HG02870 (cell line): Measurements from ENCODE around the gene COL4A5.
"Not testable (repeated sequence)": the region's sequence is repeated elsewhere in the genome, so short reads cannot be mapped to it uniquely, and the experiment has no call there.

Experiments
- ATAC-seq: cut with Tn5 transposase; IDR thresholded peaks from one replicate; pipeline ENCODE4 v1.9.1; 2021; ENCODE audit warnings: mild to moderate bottlenecking, moderate library complexity; ENCODE audit not compliant: unreplicated experiment

The COL4A5 gene

GRCh38 chrX:108453841-108454240 lies 14.2 kb downstream of the COL4A5 start:
- no peak for ATAC-seq

DNA sequence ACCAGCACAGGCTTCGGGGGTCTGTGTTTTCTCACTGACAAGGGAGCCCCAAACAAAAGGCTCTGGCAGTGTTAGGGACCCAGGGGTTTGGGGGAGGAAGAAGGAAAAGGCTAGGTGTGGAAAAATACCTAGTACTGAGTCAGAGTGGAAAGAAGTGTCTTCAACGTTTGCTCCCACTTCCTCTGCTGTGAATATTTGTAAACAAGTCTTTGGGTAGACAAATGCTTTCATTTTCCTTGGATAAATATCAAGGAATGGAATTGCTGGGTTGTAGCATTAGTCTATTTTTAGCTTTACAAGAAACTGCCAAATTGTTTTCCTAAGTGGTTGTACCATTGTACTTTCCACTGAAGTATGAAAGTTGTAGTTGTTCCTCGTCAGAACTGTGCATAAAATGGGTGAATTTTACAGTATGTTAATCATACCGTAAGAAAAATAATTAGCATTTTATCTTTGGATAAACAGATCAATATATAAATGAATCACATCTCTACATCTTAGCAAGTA lies 17.4 kb downstream of the COL4A5 start:
- no peak for ATAC-seq

- no peak for ATAC-seq
Observed at GRCh38 chrX:108464604-108465003, 25.0 kb downstream of the COL4A5 start.

DNA sequence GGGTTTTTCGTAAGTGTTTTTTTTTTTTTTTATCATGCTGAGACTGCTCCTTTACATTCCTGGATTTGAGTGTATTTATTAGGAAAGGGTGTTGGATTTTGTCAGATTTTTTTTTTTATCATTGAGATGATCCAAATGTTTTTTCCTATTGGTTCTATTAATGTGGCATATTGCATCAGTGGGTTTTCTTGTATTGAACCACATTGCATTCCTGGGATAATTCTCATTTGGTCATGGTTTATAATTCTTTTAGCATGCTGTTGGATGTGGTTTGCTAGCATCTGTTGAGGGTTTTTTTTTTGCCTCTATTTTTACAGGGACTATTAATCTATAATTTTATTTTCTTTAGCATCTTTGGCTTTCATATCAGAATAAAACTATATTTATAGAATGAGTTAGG lies 28.8 kb downstream of the COL4A5 start:
- ATAC-seq = no peak

DNA sequence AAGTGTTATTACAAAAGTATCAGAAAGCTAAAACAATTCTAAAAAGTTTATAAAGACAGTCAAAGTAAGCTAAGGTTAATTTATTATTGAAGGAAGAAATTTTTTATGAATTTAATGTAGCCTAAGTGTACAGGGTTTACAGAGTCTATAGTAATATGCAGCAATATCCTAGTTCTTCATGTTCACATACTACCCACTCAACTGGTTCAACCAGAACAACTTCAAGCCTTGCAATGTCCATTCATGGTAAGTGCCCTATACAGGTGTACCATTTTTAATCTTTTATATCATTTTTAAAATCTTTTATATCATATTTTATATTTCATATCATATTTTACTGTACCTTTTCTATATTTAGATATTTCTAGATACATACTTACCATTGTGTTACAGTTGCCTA lies 34.3 kb downstream of the COL4A5 start:
- ATAC-seq = no peak

- not testable (repeated sequence) for ATAC-seq
Observed at GRCh38 chrX:108481528-108481927, 41.9 kb downstream of the COL4A5 start.

DNA sequence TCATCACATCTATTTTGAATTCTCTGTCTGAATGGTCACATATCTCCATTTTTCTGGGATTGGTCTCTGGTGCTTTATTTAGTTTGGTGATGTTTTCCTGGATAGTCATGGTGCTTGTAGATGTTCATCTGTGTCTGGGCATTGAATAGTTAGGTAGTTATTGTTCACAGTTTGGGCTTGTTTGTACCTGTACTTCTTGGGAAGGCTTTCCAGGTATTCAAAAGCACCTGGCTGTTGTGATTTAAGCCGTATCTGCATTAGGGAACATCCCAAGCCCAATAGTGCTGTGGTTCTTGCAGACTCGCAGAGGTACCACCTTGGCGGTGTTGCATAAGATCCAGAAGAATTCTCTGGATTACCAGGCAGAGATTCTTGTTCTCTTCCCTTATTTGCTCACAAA lies 44.6 kb downstream of the COL4A5 start:
- ATAC-seq = no peak

DNA sequence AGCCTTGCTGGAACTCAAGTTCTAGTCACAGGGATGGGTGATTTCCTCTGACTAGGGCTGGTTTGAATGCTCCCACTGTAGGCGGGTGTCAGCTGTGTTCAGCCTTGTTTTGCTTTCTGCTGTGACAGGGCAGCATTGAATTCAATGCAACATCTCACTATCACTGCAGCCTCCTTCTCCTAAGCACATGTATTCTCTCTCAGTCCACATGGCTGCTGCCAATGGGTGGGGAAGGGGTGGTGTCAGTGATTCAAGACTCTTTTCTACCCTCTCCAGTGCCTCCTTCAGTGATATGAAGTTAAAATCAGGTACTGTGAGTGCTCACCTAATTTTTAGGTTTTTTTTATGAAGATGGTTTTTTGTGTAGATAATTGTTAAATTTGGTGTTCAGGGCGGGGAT lies 46.3 kb downstream of the COL4A5 start:
- ATAC-seq = no peak

DNA sequence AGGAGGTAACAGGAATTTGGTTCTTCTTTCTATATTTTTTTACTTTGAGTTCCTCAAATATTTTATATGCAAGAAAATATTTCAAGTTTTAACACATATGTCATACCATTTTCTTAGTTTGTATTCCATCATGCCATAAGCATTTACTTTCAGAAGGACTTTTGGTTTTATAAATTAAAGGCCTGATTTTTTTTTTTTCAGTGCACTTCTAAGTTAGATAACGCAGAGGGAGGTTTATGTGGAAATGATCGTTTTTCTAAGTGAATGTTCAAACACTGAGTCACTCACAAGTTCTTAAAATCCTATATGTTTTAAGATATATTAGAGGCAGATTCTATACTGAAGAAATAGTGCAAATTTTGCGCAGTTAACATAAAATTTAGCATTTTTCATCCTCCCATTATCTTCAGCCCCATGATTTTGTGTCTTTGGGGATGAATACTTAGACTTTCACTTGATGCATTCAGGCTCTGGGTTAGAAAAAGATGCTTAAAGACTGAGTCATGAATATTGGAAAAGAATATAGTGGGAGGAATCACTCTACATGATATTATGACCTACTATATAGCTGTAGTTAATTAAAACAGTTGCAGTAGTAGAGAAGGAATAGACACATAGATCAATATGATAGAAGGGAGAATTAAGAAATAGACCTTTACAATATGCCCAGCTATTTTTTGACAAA lies 54.9 kb downstream of the COL4A5 start:
- ATAC-seq = no peak

- ATAC-seq = no peak
Observed at GRCh38 chrX:108511721-108512120, 72.1 kb downstream of the COL4A5 start.

GRCh38 chrX:108516184-108516583 lies 76.5 kb downstream of the COL4A5 start:
- no peak for ATAC-seq

- no peak for ATAC-seq
Observed at GRCh38 chrX:108527724-108528123, 88.1 kb downstream of the COL4A5 start.

DNA sequence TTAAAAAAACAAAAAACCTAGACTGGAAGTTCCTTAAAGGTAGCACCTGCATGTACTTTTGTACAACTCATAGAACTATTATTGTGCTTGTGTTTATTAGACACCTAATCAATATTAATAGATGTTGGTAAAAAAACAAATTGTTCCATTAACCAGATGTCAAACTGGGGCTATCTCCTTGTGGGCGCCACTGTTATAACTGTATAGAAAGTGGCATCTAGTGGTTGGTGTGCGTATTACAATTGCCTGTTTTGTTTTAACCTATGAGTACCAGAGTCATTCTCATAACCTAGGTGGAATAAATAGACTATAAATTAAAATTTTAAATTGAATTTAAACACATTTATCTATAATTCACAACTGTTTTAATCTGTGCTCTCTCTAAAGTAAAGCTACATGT lies 97.4 kb downstream of the COL4A5 start:
- ATAC-seq = peak; percentile 91

DNA sequence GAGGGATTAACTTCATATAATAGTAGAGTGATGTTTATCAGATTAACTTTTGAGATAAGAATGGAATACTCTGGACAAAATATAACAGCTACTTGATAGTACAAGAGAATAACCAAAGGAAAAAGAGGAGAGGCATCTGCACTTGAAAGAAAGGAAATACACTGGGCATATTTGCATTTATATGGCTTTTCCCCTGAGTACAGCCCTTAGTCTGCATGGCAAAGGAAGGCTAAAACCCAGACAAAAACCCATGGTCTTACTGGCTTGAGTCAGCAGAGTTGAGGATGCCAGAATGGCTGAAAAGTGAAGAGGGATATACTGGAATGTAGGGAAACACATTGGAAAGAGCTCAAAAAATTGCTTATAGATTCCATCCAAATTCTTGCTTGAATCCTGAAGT lies 101.6 kb downstream of the COL4A5 start:
- no peak for ATAC-seq

DNA sequence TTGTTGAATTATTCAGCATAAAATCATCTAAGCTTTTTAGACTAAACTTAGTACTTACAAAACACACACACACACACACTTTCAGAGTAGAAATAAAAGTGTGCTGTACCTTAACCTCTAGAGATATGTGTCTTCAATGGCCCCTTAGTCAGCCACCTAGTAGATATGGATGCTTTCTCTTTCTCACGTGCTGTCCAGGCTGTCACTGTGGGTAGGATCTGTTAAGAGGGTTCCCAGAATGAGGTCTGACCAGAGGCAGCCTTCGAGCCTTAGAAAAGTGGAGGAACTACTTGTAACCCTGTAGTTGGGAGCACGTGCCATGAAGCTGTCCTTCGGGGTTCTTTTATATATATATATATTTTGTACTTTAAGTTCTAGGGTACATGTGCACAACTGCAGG lies 117.9 kb downstream of the COL4A5 start:
- no peak for ATAC-seq

DNA sequence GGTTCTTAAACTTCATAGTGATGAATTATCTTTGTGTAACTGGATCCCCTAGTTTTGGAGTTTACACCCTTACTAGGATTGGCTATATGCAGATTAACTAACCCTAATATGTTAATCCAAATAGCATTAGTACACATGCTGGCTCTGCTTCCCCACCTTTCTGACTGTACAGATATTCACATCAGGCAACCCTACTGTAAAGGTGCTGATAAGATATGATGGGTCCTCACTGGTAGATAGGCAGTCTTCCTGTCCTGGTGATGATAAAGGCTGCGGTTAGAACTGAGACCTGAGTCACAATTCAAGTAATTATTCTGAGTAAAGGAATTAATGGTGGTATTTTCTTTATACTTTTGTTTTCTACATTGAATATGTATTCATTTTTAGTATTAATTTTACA lies 118.6 kb downstream of the COL4A5 start:
- no peak for ATAC-seq

DNA sequence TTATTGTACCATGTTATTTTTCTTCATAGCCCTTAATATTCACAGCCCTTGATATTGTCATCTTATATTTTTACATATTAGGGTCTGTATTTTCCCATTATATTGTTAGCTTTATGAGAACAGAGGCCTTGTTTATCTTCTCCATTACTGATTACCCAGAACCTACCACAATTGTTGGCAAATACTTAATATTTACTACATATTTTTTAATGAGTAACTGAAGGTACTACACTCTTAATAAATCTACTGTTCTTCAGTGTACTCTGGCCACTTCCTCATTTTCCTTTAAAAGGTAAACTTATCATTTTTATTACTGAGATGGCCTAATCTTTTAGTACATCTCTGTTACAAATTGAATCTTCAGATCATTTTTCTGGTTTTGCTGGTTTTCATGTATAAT lies 133.5 kb downstream of the COL4A5 start:
- no peak for ATAC-seq

- no peak for ATAC-seq
Observed at GRCh38 chrX:108582151-108582550, 142.5 kb downstream of the COL4A5 start.

DNA sequence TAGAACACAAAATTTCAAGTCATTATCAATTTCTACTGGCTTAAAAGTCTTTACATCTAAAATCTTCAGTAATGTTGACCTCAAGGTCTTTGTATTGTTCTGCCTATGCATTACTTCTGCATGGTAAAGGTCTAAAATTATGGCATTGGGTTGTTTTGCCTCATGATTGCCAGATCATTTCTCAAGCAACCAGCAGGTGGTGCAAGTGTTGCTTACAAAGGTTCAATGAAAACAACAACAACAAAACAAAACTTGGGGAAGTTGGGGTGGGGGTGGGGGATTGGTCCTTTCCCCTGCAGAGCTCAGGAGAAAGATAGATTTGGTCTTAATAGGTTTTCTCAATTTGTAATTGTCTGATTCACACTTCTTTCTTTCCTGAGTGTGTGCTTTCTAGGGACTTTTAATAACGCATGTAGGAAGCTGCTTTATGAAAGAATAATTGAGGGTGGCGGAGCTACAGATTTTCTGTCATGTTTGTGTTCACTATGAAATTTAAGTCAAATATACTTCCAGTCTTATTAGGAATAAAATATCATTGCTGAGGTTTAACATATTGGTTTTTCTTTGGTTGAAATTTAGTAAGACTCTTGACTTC lies 145.1 kb downstream of the COL4A5 start:
- ATAC-seq = no peak

DNA sequence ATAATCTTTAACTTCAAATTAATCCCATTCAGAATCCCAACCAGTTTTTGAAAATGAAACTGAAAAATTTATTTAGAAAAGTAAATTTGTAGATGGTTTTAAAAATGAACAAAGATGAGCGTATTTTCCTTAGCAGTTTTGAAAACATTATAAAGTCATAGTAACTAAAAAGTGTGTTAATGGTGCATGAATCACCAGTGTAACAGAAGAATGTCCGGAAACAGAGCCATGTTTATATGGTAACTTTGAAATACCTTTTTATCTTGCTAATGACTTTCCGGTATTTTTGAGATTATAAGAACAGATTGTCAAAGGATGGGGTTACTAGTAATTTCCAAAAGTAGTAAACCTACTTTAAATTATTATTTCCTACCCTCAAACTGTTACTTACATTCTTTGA lies 150.9 kb downstream of the COL4A5 start:
- no peak for ATAC-seq

GRCh38 chrX:108601276-108601675 lies 161.6 kb downstream of the COL4A5 start:
- ATAC-seq = no peak

- ATAC-seq = no peak
Observed at GRCh38 chrX:108610141-108610540, 170.5 kb downstream of the COL4A5 start.

DNA sequence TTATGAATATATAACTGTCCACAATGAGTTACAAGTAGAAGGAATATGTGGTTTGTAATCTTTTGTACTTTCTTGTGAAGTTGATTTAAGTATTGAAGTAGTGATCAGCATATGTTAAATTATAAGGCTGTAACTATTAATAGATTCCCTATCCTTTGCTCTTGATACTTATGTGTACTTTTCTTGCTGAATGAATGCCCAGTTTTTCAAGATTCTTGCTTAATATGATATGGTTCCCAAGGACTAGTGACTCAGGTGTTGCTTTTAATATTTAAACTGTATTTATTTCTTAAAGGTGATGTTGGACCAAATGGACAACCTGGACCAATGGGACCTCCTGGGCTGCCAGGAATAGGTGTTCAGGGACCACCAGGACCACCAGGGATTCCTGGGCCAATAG lies 175.0 kb downstream of the COL4A5 start:
- no peak for ATAC-seq
